ENCODE measurements around the gene CCL7.

The CCL7 gene

DNA sequence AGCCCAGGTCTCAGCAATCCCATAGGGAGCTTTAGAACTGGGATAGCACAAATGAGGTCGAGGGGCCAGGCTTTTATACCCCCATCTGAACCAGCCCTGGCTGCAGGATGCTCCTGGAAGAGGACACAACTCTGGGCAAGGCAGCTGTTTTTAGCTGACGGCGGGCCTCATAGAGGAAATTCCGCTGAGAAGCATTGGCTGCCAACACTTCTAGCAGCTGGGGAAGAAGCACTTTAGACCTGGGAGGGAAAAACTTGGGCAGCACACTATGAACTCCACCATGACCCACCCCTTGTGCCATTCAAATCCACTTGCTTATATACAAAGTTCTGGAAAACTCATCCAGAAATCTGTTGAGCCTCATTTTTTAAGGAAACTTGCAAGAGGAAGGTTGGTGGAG lies 20.6 kb downstream of the CCL7 start:
- CTCF ChIA-PET: interaction anchor here (1.2 kb wide), 1 partner anchor 71 kb away, joined by 3 read pairs; no protein-coding TSS in a partner anchor
- POLR2A ChIA-PET (ENCODE audit: low non-redundant PET): no interaction called here
- H3K27ac ChIP-seq: no peak overlapping the region
- no peak for DNase-seq (ENCODE audit: low spot score)
- no peak for TF ChIP-seq CTCF (conservative IDR thresholded peaks at IDR 0.05; ENCODE audit: low read depth)

DNA sequence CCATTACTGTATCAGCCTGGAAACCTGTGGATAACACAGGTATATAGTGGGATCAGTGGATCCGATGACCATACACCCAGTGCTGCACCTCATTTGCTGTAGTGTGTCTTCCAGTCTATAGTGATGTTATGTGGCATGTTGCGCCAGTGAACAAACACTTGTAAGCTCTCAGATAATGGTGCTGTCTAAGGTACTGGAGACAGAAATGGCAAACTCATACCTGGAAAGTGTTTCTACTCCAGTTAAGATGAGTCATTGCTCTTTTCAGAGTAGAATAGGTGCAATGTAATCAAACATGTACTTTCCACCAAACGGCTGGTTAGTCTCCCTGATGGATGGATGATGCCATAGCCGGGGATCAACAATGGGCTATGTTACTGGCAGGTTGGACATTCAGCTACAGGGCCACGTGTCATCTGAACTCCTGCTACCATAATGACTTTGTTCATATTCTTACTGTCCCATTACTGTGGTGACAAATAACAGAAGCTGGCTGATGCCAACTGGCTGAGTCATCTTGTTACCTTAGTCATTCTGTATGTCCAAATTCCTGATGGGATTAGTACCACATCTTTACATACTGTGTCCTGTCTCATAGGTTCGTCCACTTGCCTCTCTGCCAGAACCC lies 21.8 kb downstream of the CCL7 start:
- H3K27ac ChIP-seq: no peak overlapping the region
- DNase-seq (ENCODE audit: low spot score): no peak
- no peak for TF ChIP-seq CTCF (conservative IDR thresholded peaks at IDR 0.05; ENCODE audit: low read depth)
- ChIA-PET CTCF (interaction anchor here (0.6 kb wide), 2 partner anchors 380 to 1844 kb away, joined by 3 to 4 read pairs; no protein-coding TSS in a partner anchor), POLR2A (ENCODE audit: low non-redundant PET) (no interaction called here)

GRCh38 chr17:34299027-34299426 lies 29.0 kb downstream of the CCL7 start:
- CTCF ChIA-PET: interaction anchor here (1.0 kb wide), 1 partner anchor 128 kb away, joined by 3 read pairs; no protein-coding TSS in a partner anchor
- POLR2A ChIA-PET (ENCODE audit: low non-redundant PET): no interaction called here

DNA sequence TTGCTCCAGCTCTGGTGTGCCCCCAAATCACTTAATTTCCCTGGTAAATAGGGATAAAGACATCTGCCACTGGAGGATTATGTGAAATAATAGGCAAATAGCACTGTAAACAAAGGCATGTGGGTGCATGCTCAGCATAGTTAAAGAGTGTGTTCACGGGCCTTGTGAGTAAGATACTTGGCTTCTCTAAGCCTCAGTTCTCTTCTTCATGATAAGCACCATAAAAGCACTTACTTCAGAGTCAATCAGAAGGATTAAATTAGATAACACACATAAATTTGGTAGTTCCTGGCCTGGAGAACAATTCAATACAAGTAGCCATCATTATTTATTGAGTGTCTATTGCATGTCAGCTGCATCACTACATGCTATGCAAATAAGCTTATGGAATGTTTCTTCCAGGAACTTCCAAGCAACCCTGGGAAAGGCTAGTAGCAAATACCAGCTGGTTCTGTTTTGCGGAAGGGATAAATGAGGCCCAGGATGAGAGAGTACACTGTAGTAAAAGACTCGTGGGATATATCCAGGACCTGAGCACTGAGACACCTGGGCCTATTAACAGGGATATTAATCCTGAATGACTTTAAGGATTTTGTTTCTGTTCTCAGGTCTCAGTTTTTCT lies 30.0 kb downstream of the CCL7 start:
- ChIA-PET CTCF (interaction anchor here (0.6 kb wide), 1 partner anchor 1295 kb away, joined by 5 read pairs; no protein-coding TSS in a partner anchor), POLR2A (ENCODE audit: low non-redundant PET) (no interaction called here)
- no peak for TF ChIP-seq CTCF (conservative IDR thresholded peaks at IDR 0.05; ENCODE audit: low read depth)
- DNase-seq (ENCODE audit: low spot score): no peak
- H3K27ac ChIP-seq: no peak overlapping the region

More at GRCh38 chr17:34299027-34299426, 29.0 kb downstream of the CCL7 start:
- no peak for DNase-seq (ENCODE audit: low spot score)
- TF ChIP-seq CTCF (conservative IDR thresholded peaks at IDR 0.05; ENCODE audit: low read depth): no peak
- H3K27ac ChIP-seq: no peak overlapping the region

DNA sequence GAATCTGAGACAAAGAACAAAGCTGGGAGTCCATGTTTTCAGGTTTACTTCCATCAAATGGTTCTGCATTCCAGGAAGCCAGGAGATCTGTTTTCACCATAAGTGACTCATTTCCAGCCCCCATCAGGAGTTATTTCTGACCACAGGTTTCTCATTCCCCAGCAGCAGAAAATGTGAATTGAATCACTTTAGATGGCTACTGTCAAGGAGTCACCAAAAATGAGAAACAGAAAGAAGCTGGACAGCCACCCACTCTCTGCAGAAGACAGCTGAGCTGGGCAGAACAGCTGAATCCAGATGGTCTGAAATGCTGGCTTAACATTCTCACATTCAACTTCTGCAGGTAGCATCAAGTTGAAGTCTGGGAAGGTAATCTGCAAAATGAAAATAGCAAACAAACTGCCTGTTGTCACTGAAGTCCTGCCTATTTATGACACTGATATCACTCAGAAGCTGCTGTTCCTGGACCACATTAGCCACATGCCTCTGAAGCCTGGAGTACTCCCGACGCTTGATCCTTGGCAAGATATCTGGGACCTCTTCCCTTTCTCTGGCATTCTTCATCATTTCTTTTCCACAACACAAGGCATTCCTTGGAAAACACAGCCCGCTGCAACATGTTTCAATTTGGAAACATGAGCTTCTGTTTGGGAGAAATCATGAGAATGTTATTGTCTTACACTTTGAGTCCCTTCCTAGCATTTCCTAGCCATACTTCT lies 30.8 kb downstream of the CCL7 start:
- no peak overlapping the region for H3K27ac ChIP-seq
- CTCF ChIA-PET: interaction anchor here (0.6 kb wide), 1 partner anchor 1296 kb away, joined by 5 read pairs; no protein-coding TSS in a partner anchor
- DNase-seq (ENCODE audit: low spot score): no peak
- no peak for TF ChIP-seq CTCF (conservative IDR thresholded peaks at IDR 0.05; ENCODE audit: low read depth)
- POLR2A ChIA-PET (ENCODE audit: low non-redundant PET): no interaction called here

DNA sequence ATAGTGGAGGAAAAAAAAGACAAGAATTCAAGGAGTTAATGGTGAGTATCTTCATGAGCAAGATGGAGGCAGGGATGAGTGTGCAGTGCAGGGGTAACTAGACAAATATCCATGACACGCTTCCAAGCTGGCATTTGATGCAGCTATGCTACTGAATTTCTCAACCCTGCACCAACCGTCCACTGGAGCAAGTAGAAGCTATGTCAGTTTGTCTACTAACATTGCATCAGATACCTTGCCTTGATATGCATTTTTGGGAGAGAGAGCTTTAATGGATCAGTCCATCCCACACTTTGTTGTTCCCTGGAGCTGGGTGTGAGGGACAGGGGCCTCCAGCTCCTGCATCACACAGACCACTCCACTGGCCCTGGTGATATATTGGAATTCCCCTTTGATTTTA lies 32.0 kb downstream of the CCL7 start:
- no peak overlapping the region for H3K27ac ChIP-seq
- ChIA-PET CTCF (interaction anchor here (0.5 kb wide), 1 partner anchor 12 kb away, joined by 3 read pairs; no protein-coding TSS in a partner anchor), POLR2A (ENCODE audit: low non-redundant PET) (no interaction called here)
- DNase-seq (ENCODE audit: low spot score): no peak
- no peak for TF ChIP-seq CTCF (conservative IDR thresholded peaks at IDR 0.05; ENCODE audit: low read depth)

Data from RWPE1 (cell line).